HG03159 (cell line): ENCODE data around the gene LMNTD2.

ENCODE experiments used
- ATAC-seq: cut with Tn5 transposase; IDR thresholded peaks from one replicate; pipeline ENCODE4 v1.9.1; 2021; ENCODE audit warnings: mild to moderate bottlenecking, moderate library complexity; ENCODE audit not compliant: unreplicated experiment

The LMNTD2 gene

DNA sequence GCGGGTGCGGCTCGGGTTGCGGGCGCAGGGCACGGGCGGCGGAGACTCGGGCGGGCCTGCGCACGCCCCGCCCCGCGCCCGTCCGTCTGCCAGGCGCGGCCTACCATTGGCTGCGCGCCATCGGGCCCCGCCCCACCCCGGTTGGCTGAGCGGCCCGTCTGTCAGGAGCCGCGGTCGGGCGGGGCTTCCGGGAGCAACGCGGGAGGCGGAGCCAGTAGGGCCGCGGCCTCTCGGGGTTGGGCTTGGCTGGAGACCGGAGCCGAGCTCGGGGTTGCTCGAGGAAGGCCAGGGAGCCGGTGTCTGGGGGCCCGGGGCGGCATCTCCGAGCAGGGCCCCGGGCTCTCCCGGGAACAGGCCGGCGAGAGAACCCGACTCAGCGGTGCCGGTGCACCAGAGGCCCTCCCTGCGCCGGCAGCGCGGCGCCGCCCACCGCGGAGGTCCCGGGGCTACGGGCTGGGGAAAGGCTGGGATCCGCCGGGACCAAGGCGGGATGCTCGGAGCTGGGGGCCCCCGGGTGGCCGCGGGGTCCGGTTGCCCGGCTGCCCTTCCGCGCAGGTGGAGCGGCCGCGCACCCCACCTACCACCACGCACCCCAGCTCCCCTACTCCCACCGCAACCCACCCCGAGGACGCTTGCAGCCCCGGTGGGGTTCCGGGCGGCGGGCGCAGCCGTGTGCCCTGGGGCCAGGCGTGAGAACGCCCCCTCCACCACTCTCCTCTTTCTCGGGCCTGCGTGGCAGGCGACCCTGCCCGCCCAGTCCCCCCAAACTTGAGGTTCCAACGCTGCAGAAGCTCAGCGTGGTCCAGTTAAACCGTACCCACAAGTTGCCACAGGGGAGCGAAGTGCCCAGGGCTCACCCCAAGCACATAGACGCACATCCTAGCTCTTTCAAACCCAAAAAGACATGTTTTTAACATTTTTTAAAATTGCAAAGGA lies 24.8 kb downstream of the LMNTD2 start, which contains the start of gene HRAS:
HRAS (minus strand) TSS at position 58 of the 936 bp plus-strand sequence.
- peak; percentile 61 for ATAC-seq

GRCh38 chr11:535210-535518 lies 25.4 kb downstream of the LMNTD2 start:
- peak; percentile 8 for ATAC-seq

DNA sequence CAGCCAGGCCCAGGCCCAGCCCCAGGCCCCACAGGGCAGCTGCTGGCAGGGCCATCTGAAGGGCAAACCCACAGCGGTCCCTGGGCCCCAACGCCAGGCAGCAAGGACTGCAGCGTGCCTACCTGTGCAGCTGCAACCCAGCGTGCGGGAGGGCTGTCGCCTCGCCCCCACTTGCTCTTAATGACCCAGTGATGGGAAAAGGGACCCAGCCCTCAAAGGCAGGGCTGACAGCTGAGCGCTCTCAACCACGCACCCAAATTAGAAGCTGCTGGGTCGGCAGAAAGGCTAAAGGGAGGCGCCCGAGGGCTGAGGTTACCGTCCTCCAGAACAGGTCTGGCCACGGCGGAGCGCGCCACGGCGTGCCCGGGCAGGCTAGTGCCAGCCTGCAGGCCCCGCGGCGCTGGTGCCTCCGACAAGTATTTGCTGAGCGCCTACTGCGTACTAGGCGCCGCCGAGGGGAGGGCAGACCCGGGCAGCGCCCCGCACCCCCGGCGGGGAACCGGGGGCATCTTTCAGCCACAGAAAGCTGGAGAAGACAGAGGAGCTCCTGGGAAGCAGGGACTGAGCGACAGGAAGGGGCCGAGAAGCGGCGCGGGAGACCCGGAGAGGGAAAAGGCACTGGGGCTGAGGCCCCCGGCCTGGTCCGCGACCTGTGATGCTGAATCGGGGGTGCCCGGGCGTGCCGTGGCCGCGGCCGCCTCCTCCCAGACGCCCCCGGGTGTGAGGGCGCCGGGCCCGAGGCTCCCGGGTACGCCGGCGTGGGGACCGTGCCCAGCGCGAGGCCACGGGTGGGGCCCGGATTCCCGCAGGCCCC lies 25.9 kb downstream of the LMNTD2 start:
- no peak for ATAC-seq

DNA sequence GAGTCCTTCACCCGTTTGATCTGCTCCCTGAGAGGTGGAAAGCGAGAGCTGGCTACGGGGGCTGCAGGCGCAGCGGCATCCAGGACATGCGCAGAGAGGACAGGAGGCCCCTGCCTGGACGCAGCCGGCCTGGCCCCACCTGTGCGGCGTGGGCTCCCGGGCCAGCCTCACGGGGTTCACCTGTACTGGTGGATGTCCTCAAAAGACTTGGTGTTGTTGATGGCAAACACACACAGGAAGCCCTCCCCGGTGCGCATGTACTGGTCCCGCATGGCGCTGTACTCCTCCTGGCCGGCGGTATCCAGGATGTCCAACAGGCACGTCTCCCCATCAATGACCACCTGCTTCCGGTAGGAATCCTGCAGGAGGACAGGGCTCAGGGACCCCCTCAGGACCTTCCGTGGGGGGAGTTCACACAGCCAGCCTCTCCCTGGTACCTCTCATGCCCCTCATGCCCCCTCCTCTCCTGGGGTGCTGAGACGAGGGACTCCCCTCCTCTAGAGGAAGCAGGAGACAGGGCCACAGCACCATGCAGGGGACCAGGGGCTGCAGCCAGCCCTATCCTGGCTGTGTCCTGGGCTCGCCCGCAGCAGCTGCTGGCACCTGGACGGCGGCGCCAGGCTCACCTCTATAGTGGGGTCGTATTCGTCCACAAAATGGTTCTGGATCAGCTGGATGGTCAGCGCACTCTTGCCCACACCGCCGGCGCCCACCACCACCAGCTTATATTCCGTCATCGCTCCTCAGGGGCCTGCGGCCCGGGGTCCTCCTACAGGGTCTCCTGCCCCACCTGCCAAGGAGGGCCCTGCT lies 26.7 kb downstream of the LMNTD2 start:
- no peak for ATAC-seq

GRCh38 chr11:532986-533585 lies 27.5 kb downstream of the LMNTD2 start:
- no peak for ATAC-seq

- no peak for ATAC-seq
These were observed 28.0 kb downstream of the LMNTD2 start for GRCh38 chr11:532527-532985.

DNA sequence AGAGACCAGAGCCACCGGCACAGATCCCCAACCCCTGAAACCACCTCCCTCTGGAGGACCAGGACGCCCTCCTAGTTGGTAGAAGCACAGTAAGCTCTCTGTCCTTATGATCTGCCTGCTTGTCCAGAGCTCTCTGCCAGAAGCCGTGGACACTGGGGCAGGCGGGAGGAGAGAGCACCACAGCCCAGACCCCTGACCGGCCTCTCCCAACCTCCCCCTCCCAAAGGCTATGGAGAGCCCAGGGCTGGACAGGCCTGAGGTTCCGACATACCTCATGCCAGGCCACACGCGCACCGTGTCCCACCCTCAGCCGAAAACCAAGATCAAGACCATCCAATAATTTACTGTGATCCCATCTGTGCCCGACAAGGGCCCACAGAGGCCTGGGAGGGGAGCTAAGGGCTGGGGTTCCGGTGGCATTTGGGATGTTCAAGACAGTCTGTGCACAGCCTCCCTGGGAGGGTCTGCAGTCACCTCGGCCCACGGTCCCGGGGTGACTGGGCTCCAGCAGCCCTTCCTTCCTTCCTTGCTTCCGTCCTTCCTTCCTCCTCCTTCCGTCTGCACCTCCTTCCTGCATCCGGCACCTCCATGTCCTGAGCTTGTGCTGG lies 28.5 kb downstream of the LMNTD2 start:
- ATAC-seq: no peak

- no peak for ATAC-seq
These were observed 29.3 kb downstream of the LMNTD2 start for GRCh38 chr11:530960-531831.

DNA sequence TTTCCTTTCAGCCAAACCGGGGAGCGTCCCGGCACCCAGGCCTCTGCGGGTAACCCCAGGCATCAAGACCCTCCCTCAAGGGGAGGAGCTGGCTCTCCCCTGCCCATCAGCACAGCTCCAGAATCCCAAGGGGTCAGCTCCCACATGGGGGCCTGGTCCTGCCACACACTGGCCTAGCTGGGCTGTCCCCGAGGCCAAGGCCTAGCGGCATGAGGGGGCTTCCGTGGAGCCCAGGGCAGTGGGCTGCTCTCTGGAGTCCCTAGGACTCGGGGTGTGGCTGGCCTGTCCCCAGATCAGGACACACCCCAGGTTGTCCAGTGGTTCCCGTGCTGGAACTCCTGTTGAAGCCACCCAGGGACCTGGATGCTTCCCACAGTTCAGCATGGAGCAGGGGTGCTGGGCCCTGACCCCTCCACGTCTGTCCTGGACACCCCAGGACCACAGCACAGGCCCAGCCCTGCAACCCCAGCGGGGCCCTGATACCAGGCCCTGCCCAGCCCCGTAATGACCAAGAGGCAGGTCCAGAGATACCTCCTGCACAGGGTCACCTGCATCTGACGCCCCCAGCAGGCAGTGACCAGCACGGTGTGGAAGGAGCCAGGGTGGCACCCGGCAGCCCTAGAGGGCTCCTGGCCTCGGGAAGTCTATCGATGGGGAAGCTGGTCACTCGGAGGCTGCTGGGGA lies 30.7 kb downstream of the LMNTD2 start:
- ATAC-seq: no peak

DNA sequence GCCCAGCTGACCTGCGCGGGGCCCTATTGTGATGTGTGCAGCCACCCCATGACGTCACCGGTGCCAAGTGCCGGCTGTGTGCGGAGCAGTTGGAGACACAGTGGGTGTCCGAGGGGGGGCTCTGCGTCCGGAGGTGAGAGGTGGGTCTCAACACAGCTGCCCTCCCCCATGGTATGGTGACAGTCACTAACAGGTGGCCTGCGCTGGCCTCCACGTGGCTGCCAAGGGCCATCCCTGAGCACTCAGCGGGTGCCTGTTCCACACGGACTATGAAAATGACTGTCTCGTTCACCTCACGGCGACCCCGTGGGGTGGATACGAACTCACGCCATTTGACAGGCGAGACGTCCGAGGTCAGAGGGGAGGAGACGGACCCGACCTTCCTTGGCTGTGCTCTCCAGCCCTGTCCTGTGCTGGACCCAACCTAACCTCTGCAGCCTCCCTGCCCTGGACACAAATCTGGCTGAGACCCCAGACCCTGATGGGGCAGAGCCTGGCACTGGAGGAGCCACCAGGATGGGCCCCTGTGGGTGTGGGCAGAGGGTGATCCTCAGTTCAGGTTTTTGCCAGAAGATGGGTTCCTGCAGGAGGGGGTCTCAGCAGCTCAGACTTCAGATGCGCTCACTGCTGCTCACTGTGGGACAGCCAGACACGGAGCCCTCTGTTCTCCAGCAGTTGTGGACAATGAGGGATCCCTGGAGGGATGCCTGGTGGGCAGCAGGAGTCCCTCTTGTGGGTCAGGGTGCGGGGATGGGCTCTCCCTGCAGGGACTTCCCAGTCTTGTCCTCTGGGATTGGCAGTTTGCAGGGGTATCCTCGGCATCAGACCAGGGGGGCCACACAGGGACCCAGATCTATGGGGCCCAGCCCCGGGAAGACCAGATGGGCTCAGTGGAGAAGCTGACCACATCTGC lies 31.5 kb downstream of the LMNTD2 start:
- ATAC-seq: no peak

DNA sequence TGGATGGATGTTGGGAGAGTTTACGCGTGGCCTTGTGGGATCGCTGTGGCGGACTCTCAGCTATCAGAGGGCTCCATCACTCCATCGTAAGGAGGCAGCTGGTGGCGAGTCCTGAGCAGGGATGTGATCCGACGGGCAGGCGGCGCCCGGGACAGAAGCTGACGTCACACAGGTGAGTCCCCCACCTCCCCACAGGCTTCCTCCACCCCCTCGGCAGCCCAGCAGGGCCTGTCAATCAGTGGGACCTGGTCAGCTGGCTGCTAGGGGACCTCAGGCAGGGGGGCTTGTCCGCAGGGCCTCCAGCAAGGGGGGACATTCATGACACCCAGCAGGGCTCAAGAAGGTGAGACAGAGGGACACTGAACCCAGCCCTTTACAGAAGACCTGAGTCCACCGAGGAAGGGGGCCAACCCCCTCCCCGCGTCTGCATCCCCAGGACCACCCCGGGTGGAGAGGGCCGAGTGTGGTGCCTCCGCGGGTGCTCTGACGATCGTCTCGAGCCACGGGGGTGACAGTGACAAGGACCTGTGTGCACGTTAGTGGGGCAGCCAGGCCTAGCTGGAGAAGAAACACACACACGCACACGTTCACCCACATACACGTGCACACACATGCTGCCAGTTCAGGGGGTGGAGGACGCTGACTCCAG lies 32.2 kb downstream of the LMNTD2 start:
- no peak for ATAC-seq

DNA sequence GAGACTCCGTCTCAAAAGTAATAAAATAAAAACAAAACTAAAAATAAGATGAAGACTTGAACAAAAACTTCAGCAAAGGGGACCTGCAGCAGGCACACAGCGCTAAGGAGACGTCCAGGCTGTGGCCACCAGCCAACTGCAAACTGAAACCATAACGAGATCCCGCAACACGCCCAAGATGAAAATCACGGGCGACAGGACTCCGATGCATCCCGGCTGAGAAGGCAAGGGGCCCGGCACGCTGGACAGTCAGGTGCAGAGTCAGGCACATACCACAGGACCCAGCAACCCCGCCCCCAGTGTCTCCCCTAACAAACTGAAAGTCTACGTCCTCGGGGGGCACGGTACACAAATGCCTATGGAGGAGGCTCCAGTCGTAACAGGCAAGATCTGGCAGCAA lies 34.3 kb downstream of the LMNTD2 start:
- no peak for ATAC-seq

- no peak for ATAC-seq
These were observed 39.3 kb downstream of the LMNTD2 start for GRCh38 chr11:521177-521688.

GRCh38 chr11:520428-521176 lies 39.9 kb downstream of the LMNTD2 start:
- no peak for ATAC-seq

DNA sequence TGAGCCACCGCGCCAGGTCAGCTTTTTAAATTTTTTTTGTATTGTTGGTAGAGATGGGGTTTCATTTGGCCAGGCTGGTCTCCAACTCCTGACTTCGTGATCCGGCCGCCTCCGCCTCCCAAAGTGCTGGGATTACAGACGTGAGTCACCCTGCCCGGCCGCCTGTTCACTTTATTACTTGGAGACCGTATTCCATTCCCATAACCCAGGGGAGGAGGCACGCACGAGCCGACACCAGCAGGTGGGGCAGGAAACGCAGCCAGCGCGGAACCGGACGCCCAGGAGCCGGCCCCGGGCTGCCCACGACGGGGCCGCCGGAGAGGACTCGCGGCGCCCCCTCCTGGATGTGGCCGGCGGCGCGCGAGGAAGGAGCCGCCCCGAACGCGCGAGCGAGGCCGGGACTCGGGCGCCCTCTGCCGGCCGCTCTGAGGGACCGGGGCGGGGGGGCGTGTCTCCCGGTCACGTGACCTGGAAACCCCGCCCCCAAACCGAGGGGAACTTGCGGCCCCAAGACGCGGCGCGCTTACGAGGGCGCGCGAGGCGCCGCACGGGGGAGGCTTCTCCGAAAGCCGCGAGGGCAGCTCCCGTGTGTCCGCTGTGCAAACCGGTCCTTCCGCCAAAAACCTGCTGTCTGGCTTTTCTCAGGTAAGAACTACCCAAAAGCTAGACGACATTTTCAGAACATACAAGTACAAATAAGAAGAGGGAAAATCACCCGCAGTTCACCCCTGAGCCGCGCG lies 41.9 kb downstream of the LMNTD2 start:
- ATAC-seq: no peak
